ENCODE data around the gene TMC3.
"Not testable (repeated sequence)": the region's sequence is repeated elsewhere in the genome, so short reads cannot be mapped to it uniquely, and the experiment has no call there.

Gene TMC3

GRCh38 chr15:81384891-81385720, 11.1 kb upstream of the TMC3 start:
- no peak for DNase-seq

- no peak for DNase-seq
Observed at GRCh38 chr15:81381720-81382119, 7.7 kb upstream of the TMC3 start.

GRCh38 chr15:81380668-81381067, 6.7 kb upstream of the TMC3 start:
- DNase-seq, result no peak

GRCh38 chr15:81380203-81380602, 6.2 kb upstream of the TMC3 start:
- DNase-seq, result no peak

- DNase-seq, result no peak
Observed at GRCh38 chr15:81379269-81379668, 5.3 kb upstream of the TMC3 start.

GRCh38 chr15:81378443-81378842, 4.4 kb upstream of the TMC3 start:
- DNase-seq, result no peak

GRCh38 chr15:81377871-81378270, 3.9 kb upstream of the TMC3 start:
- no peak for DNase-seq

GRCh38 chr15:81376231-81376630, 2.2 kb upstream of the TMC3 start:
- DNase-seq, result no peak

GRCh38 chr15:81375461-81375860, 1.4 kb upstream of the TMC3 start:
- DNase-seq, result no peak

GRCh38 chr15:81373176-81373575, 837 bp downstream of the TMC3 start:
- no peak for DNase-seq

GRCh38 chr15:81372575-81372974, 1.4 kb downstream of the TMC3 start:
- DNase-seq, result peak; percentile 11

- no peak for DNase-seq
Observed at GRCh38 chr15:81363718-81364500, 10.1 kb downstream of the TMC3 start.

- DNase-seq, result no peak
Observed at GRCh38 chr15:81363276-81363675, 10.7 kb downstream of the TMC3 start.

GRCh38 chr15:81362790-81363189, 11.2 kb downstream of the TMC3 start:
- no peak for DNase-seq

GRCh38 chr15:81361891-81362290, 12.1 kb downstream of the TMC3 start:
- no peak for DNase-seq

- no peak for DNase-seq
Observed at GRCh38 chr15:81360491-81360890, 13.5 kb downstream of the TMC3 start.

GRCh38 chr15:81358248-81358647, 15.8 kb downstream of the TMC3 start:
- no peak for DNase-seq

- DNase-seq, result no peak
Observed at GRCh38 chr15:81357180-81357686, 16.8 kb downstream of the TMC3 start.

- DNase-seq, result no peak
Observed at GRCh38 chr15:81356252-81356651, 17.8 kb downstream of the TMC3 start.

GRCh38 chr15:81351651-81352050, 22.4 kb downstream of the TMC3 start:
- DNase-seq, result no peak

GRCh38 chr15:81349271-81349670, 24.7 kb downstream of the TMC3 start:
- no peak for DNase-seq

- DNase-seq, result not testable (repeated sequence)
Observed at GRCh38 chr15:81348691-81349090, 25.3 kb downstream of the TMC3 start.

GRCh38 chr15:81347910-81348309, 26.1 kb downstream of the TMC3 start:
- no peak for DNase-seq

GRCh38 chr15:81346611-81347010, 27.4 kb downstream of the TMC3 start:
- DNase-seq, result no peak

Measured in retina (tissue), 1 donor.